Lower lobe of right lung (tissue), 2 donors: Measurements from ENCODE around the gene RTN4IP1. TPM values are rescaled to one million over a fixed set of nuclear protein-coding genes. Genes with fewer than 3 reads are reported as not detected.
"Not testable (repeated sequence)": the region's sequence is repeated elsewhere in the genome, so short reads cannot be mapped to it uniquely, and the experiment has no call there.

ENCODE experiments used
- ATAC-seq, 2 donors: fragments of 200-7000 bp; cut with Tn5 transposase; one replicate each; pipeline ENCODE4 v1.9.1; 2020 to 2022; ENCODE audit warnings: mild to moderate bottlenecking in 2 of 2, moderate library complexity in 2 of 2
- DNase-seq: peaks from one replicate; pipeline ENCODE4 v3.0.0-alpha.2; 2020
- H3K27ac ChIP-seq: fragments of 200-600 bp; one replicate; pipeline ENCODE4 v1.8.0; 2022
- H3K27me3 ChIP-seq: fragments of 200-600 bp; one replicate; pipeline ENCODE4 v1.8.0; 2022; ENCODE audit warnings: low read depth
- H3K36me3 ChIP-seq: fragments of 200-600 bp; one replicate; pipeline ENCODE4 v1.8.0; 2022; ENCODE audit warnings: mild to moderate bottlenecking
- H3K4me1 ChIP-seq: fragments of 200-600 bp; one replicate; pipeline ENCODE4 v1.8.0; 2022
- H3K4me3 ChIP-seq: fragments of 200-600 bp; one replicate; pipeline ENCODE4 v1.8.0; 2022; ENCODE audit warnings: mild to moderate bottlenecking
- H3K9me3 ChIP-seq: fragments of 200-600 bp; one replicate; pipeline ENCODE4 v1.8.0; 2022
- CTCF ChIP-seq: fragments of 200-600 bp; IDR thresholded peaks from one replicate; pipeline ENCODE4 v1.8.0; 2022; ENCODE audit warnings: antibody characterized with exemption, mild to moderate bottlenecking
- intact Hi-C: fragments of 100-400 bp; cut with DNase I; formaldehyde crosslinking; loops from one replicate; pipeline ENCODE4 v1.11.0; 2022
- total RNA-seq: library from RNA; stranded (reverse); fragmentation: NEBNext Ultra II Directional; extraction: Animal tissue kit (Norgen Biotek cat#: 25700); gene quantifications from one replicate; pipeline ENCODE4 v1.2.1, GENCODE V29; 2021
- donor health status: DM: no; HTN: yes; CAD: no; lungs with severe emphysema.

The RTN4IP1 gene
- total RNA-seq, 1 donor from 2014 or later, result 4.1 TPM

DNA sequence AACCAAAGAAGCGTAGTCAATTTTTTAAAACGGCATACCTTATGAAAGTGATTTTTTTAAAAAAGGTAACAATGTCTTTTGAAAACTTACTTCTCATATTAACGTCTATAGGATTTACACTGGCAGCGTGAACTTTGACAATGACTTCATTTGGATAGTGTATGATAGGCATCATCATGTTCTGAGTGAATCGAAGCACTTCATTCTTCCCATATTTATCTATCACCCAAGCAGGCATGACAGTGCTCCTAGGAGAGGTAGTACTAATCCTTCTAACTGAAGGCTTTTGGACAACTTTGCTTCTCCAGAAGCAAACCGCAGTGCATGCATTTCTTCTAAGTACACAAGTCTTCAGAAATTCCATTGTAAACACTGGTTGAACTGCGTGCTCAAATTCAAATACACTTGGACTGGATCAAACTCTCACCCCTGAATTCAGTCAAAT, 618 bp downstream of the RTN4IP1 start:
- H3K36me3 ChIP-seq, result no peaks in the 10 kb centered on the region
- peak overlapping the region; percentile 81 for H3K27ac ChIP-seq
- no peaks in the 10 kb centered on the region for H3K9me3 ChIP-seq
- TF ChIP-seq CTCF, result no peak
- DNase-seq (no peak), ATAC-seq (peak; percentile 21 to 22)
- intact Hi-C loops, result no loop called here
- H3K4me3 ChIP-seq, result peak overlapping the region; percentile 100
- H3K27me3 ChIP-seq, result no peaks in the 10 kb centered on the region
- H3K4me1 ChIP-seq, result peaks cover 17% of the 10 kb centered on the region

- H3K27ac ChIP-seq, DNase-seq, intact Hi-C loops, H3K36me3 ChIP-seq, ATAC-seq, H3K9me3 ChIP-seq, H3K27me3 ChIP-seq, H3K4me3 ChIP-seq: not testable (repeated sequence)
- H3K4me1 ChIP-seq, result peaks cover 17% of the 10 kb centered on the region
Observed at GRCh38 chr6:106627760-106628159, 1.5 kb downstream of the RTN4IP1 start.

DNA sequence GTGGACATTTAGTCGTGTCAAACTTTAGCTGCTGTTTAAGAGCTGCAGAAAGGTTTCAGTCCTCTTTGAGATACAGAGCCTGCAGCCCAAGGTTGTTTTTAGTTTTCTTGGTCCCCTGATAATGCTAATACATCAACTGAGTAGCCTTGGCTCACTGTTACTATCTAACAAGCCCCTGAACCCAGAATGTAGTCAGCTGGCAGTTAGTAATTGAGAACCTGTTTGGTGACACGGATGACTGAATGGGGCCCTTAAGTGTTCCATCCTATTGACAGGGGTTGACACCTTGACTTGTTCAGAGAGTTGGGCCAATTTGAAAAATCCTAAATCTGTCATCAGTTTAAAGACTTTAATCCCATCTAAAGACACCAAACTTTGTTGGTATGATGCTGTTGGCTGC, 2.8 kb downstream of the RTN4IP1 start:
- ATAC-seq, result no peak
- peaks cover 17% of the 10 kb centered on the region for H3K4me1 ChIP-seq
- peaks cover 8% of the 10 kb centered on the region for H3K36me3 ChIP-seq
- intact Hi-C loops, result no loop called here
- DNase-seq, result no peak
- no peaks in the 10 kb centered on the region for H3K9me3 ChIP-seq
- no peak for TF ChIP-seq CTCF
- no peak overlapping the region for H3K27ac ChIP-seq
- H3K4me3 ChIP-seq, result no peak overlapping the region
- H3K27me3 ChIP-seq, result no peaks in the 10 kb centered on the region

- intact Hi-C loops, result no loop called here
- Histone ChIP-seq H3K4me3 (no peak overlapping the region), H3K36me3 (peaks cover 16% of the 10 kb centered on the region), H3K27ac (no peak overlapping the region), H3K4me1 (no peaks in the 10 kb centered on the region), H3K27me3 (no peaks in the 10 kb centered on the region), H3K9me3 (no peaks in the 10 kb centered on the region)
- no peak for DNase-seq
- no peak for TF ChIP-seq CTCF
- ATAC-seq, result no peak
Observed at GRCh38 chr6:106623039-106623438, 6.3 kb downstream of the RTN4IP1 start.

DNA sequence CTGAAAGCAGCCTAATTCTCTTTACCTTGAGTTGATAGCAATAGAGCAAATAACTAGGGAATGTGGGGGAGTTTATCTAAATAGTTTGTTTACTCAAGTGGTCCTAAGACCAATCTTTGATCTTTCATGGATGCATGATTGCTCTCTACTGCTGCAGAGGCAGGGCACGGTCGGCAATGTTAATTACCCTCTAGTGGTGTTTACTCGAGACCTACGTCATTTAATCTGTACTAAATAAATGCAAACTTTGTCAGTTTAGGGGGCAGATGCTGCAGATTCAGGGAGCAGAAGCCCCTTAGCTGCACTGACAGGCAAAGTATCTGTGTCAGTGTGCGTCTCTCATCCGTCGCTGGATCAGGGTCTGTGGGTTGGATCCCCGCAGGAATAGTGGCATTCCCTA, 6.9 kb downstream of the RTN4IP1 start:
- H3K9me3 ChIP-seq, result no peaks in the 10 kb centered on the region
- no peak overlapping the region for H3K4me3 ChIP-seq
- H3K4me1 ChIP-seq, result no peaks in the 10 kb centered on the region
- H3K27ac ChIP-seq, result no peak overlapping the region
- TF ChIP-seq CTCF, result no peak
- DNase-seq (no peak), ATAC-seq (no peak)
- intact Hi-C loops, result no loop called here
- no peaks in the 10 kb centered on the region for H3K27me3 ChIP-seq
- H3K36me3 ChIP-seq, result peaks cover 16% of the 10 kb centered on the region

DNA sequence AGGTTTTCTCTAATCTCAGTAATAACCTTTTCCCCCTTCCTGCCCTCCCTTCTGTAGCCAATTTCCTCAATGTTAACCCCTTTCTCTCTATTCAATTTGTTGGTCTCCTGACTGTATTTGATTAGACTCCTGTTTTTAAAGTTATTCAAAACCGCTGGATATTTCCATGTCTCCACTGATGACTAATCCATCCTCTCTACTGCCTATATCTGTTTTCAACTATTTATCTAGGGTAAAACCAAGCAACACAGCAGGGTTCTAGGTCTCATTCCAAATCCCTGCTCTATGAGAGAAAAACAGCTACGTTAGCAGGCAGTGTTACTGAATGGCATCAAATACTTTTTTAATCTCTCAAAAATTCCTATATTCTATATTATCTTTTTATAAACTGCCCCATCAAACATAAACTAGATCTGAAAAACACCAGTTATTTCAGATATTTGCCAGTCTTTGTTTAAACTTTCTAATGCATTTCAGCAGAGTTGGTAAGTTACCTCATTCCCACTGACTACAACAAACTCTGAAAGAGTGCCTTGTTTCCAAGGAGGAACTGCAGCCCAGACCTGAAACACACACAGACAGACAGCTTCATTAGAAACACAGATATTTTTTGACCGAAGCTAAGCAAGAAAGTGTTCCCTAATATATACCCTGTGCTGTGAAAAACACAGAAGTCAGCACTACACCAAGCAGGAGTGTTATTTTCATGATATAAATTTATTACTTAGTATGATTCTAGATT, 8.2 kb downstream of the RTN4IP1 start:
- no peak for ATAC-seq
- Histone ChIP-seq H3K27ac (no peak overlapping the region), H3K27me3 (no peaks in the 10 kb centered on the region), H3K9me3 (no peaks in the 10 kb centered on the region), H3K4me3 (no peak overlapping the region), H3K36me3 (peaks cover 16% of the 10 kb centered on the region), H3K4me1 (no peaks in the 10 kb centered on the region)
- intact Hi-C loops, result no loop called here
- no peak for TF ChIP-seq CTCF
- no peak for DNase-seq
